Left lung (tissue), 14 donors: ENCODE data around the gene ZNF69. TPM values are rescaled to one million over a fixed set of nuclear protein-coding genes. Genes with fewer than 3 reads are reported as not detected.
"Not testable (repeated sequence)": the region's sequence is repeated elsewhere in the genome, so short reads cannot be mapped to it uniquely, and the experiment has no call there.

Experiments used
- ATAC-seq: fragments of 200-7000 bp; cut with Tn5 transposase; one replicate; pipeline ENCODE4 v1.9.1; 2020; ENCODE audit warnings: moderate library complexity
- DNase-seq, 4 donors: peaks; one replicate each; pipeline ENCODE4 v3.0.0-alpha.2; 2013 to 2020
- H3K27ac ChIP-seq, 2 donors: fragments of 200-600 bp; sonication (generic) in 1 of 2; one replicate each; pipeline versions ENCODE4 v1.5.0 to v1.8.0; 2020 to 2021
- H3K27me3 ChIP-seq, 2 donors: fragments of 200-600 bp; sonication (generic) in 1 of 2; one replicate each; pipeline versions ENCODE4 v1.5.0 to v1.8.0; 2020 to 2021
- H3K36me3 ChIP-seq, 2 donors: fragments of 200-600 bp; sonication (generic) in 1 of 2; one replicate each; pipeline versions ENCODE4 v1.5.0 to v1.8.0; 2020 to 2021
- H3K4me1 ChIP-seq, 2 donors: fragments of 200-600 bp; one replicate each; pipeline ENCODE4 v1.8.0; 2021
- H3K4me3 ChIP-seq, 2 donors: fragments of 200-600 bp; sonication (generic) in 1 of 2; one replicate each; pipeline versions ENCODE4 v1.5.0 to v1.8.0; 2020 to 2021; ENCODE audit warnings: mild to moderate bottlenecking in 1 of 2
- H3K9me3 ChIP-seq, 2 donors: fragments of 200-600 bp; sonication (generic) in 1 of 2; one replicate each; pipeline versions ENCODE4 v1.5.0 to v1.8.0; 2020 to 2021
- CTCF ChIP-seq, 2 donors: fragments of 200-600 bp; sonication (generic) in 1 of 2; IDR thresholded peaks; one replicate each; pipeline versions ENCODE4 v1.5.0 to v1.8.0; 2021; ENCODE audit warnings: antibody characterized with exemption in 2 of 2
- intact Hi-C, 2 donors: fragments of 100-400 bp; cut with DNase I; formaldehyde crosslinking; loops; one replicate each; pipeline versions ENCODE4 v1.11.2 to v1.14.2; 2022
- long read RNA-seq, 12 donors: library from polyadenylated mRNA in 2 of 12; unstranded in 2 of 12; transcript quantifications; one replicate each; pipeline ENCODE4 v2.0.0 and lab custom pipeline, GENCODE V29; 2019 to 2026
- polyA plus RNA-seq, 6 donors: library from polyadenylated mRNA; unstranded; fragments of 120-200 nt; gene quantifications; one replicate each; pipeline ENCODE4 v1.2.1, GENCODE V29; 2013; ENCODE audit not compliant: insufficient read length in 6 of 6
- total RNA-seq, 2 donors: library from RNA; stranded (reverse); fragmentation: NEBNext Ultra II Directional; extraction: Animal tissue kit (Norgen Biotek cat#: 25700); gene quantifications; one replicate each; pipeline ENCODE4 v1.2.1, GENCODE V29; 2021
- donor health status: DM: no; HTN: yes; CAD: no.
- donor health status: DM: no; HTN: no; CAD: no.

ZNF69 gene
- 10 to 100 TPM; 11.2 to 14.6 TPM for total RNA-seq
- polyA plus RNA-seq: 10 to 100 TPM; 14.6 to 25.0 (median 18.5) TPM
- long read RNA-seq, donor 1, partial matches to known transcripts: 0 of 4 reads
- long read RNA-seq, donor 1, other reads (novel, unspliced or antisense): 0 of 4 reads
- long read RNA-seq, donor 2, partial matches to known transcripts: 0 of 3 reads
- long read RNA-seq, donor 2, other reads (novel, unspliced or antisense): 0 of 3 reads
- long read RNA-seq, donor 3: 0 reads
- long read RNA-seq, donor 4, partial matches to known transcripts: 0 of 8 reads
- long read RNA-seq, donor 4, other reads (novel, unspliced or antisense): 4 of 8 reads
- long read RNA-seq, donor 5, partial matches to known transcripts: 0 of 1 reads
- long read RNA-seq, donor 5, other reads (novel, unspliced or antisense): 0 of 1 reads
- long read RNA-seq, donor 6: 0 reads
- long read RNA-seq, donor 7: 0 reads
- long read RNA-seq, donor 8, partial matches to known transcripts: 0 of 1 reads
- long read RNA-seq, donor 8, other reads (novel, unspliced or antisense): 0 of 1 reads
- long read RNA-seq, donor 9: 0 reads
- long read RNA-seq, donor 10, partial matches to known transcripts: 0 of 2 reads
- long read RNA-seq, donor 10, other reads (novel, unspliced or antisense): 1 of 2 reads
- long read RNA-seq, donor 11: 0 reads
- long read RNA-seq, donor 12, partial matches to known transcripts: 0 of 1 reads
- long read RNA-seq, donor 12, other reads (novel, unspliced or antisense): 0 of 1 reads

GRCh38 chr19:11887611-11888531 lies at the start of gene ZNF69:
Gene ZNF69 (plus strand): TSS chr19:11887782. CDS start chr19:11887924, 142 bp downstream.
- peak; percentile 99 for ATAC-seq
- intact Hi-C loops: no loop called here
- TF ChIP-seq CTCF (IDR thresholded peaks at IDR 0.05): no peak

GRCh38 chr19:11843722-11844121 lies 43.9 kb upstream of the ZNF69 start:
- no peaks in the 10 kb centered on the region for H3K36me3 ChIP-seq
- no peak for ATAC-seq
- H3K9me3 ChIP-seq: peaks cover 0 to 4% of the 10 kb centered on the region in 2 donors
- H3K4me3 ChIP-seq: no peak overlapping the region
- H3K27ac ChIP-seq: no peak overlapping the region
- intact Hi-C loops: no loop called here
- DNase-seq: no peak
- peaks cover 0 to 5% of the 10 kb centered on the region in 2 donors for H3K4me1 ChIP-seq
- TF ChIP-seq CTCF (IDR thresholded peaks at IDR 0.05): no peak
- H3K27me3 ChIP-seq: no peaks in the 10 kb centered on the region

More at GRCh38 chr19:11887611-11888531, at the start of gene ZNF69:
- DNase-seq: peak; percentile 86 to 92 (median 90)
- no peaks in the 10 kb centered on the region for H3K27me3 ChIP-seq
- no peaks in the 10 kb centered on the region for H3K9me3 ChIP-seq
- H3K36me3 ChIP-seq: no peaks in the 10 kb centered on the region
- peak within 1 kb of the TSS; percentile 74 to 77 for H3K4me3 ChIP-seq
- H3K4me1 ChIP-seq: peaks cover 5 to 17% of the 10 kb centered on the region in 2 donors
- peak within 1 kb of the TSS; percentile 86 to 94 for H3K27ac ChIP-seq

- intact Hi-C loops: not testable (repeated sequence)
These were observed 40.0 kb upstream of the ZNF69 start for GRCh38 chr19:11847615-11848014.

GRCh38 chr19:11848200-11848593 lies 39.4 kb upstream of the ZNF69 start:
- TF ChIP-seq CTCF (IDR thresholded peaks at IDR 0.05): no peak
- DNase-seq (no peak), ATAC-seq (no peak)
- peaks cover 0 to 20% of the 10 kb centered on the region in 2 donors for H3K4me1 ChIP-seq
- H3K36me3 ChIP-seq: no peaks in the 10 kb centered on the region
- peak overlapping the region; percentile 59 to 71 for H3K4me3 ChIP-seq
- peak overlapping the region; percentile 53 to 65 for H3K27ac ChIP-seq
- intact Hi-C loops: no loop called here
- no peaks in the 10 kb centered on the region for H3K27me3 ChIP-seq
- peaks cover 0 to 8% of the 10 kb centered on the region in 2 donors for H3K9me3 ChIP-seq

More at GRCh38 chr19:11847615-11848014, 40.0 kb upstream of the ZNF69 start:
- ATAC-seq, H3K27ac ChIP-seq, H3K27me3 ChIP-seq, H3K36me3 ChIP-seq, DNase-seq, H3K9me3 ChIP-seq, H3K4me3 ChIP-seq: not testable (repeated sequence)
- peaks cover 0 to 20% of the 10 kb centered on the region in 2 donors for H3K4me1 ChIP-seq
